EL (cell line): Measurements from ENCODE around the gene PUS7L.
"Not testable (repeated sequence)": the region's sequence is repeated elsewhere in the genome, so short reads cannot be mapped to it uniquely, and the experiment has no call there.

Source experiments
- DNase-seq: peaks from one replicate; pipeline ENCODE4 v3.0.0-alpha.2; 2016

PUS7L gene, protein sequence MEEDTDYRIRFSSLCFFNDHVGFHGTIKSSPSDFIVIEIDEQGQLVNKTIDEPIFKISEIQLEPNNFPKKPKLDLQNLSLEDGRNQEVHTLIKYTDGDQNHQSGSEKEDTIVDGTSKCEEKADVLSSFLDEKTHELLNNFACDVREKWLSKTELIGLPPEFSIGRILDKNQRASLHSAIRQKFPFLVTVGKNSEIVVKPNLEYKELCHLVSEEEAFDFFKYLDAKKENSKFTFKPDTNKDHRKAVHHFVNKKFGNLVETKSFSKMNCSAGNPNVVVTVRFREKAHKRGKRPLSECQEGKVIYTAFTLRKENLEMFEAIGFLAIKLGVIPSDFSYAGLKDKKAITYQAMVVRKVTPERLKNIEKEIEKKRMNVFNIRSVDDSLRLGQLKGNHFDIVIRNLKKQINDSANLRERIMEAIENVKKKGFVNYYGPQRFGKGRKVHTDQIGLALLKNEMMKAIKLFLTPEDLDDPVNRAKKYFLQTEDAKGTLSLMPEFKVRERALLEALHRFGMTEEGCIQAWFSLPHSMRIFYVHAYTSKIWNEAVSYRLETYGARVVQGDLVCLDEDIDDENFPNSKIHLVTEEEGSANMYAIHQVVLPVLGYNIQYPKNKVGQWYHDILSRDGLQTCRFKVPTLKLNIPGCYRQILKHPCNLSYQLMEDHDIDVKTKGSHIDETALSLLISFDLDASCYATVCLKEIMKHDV

DNA sequence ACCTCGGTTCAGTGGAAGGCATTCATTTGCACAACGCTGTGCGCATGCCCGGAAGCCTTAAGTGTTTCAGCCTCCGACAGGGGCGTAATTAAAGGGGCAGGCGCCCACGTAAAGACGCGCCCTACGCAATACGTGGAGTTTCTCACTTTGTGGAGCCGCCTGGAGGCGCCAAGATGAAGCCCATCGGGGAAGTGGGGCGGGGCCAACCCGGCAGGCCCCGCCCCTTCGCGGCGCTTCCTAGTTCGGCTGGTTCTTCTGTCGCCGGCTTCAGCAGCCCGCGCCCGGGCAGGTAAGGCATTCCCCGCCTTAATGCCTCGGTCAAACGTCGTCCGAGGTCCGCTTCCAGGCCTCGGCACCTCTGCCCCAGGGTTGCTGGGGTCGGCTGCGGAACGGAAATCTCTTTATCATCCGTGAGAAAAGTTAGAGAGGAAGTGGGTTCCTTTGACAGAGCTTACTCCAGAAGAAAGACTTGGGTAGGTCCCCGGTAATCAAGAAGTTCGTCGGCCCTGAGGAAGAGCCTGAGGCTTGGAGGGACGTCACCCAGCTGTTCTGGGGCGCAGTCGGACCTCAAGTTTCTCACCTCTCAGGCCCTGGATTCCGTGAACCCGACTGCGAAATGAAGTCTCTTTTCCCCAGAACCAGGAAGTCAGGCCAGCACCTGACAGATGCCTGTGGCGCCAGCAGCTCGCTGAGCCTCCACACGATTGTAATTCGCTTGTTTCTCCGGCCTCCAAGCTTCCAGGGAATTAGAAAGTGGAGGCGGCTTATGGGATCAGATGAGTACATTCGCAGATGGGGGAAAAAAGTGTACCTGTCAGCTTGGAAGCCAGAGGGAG is at the start of gene PUS7L, which contains the start of gene IRAK4:
Gene PUS7L, minus strand, starts transcription at position 63 of the 836 bp plus-strand sequence. CDS start 3,545 bp downstream, outside the sequence.
Gene IRAK4, plus strand, starts transcription at position 224 of the 836 bp plus-strand sequence. CDS start 9,161 bp downstream, outside the sequence.
- DNase-seq, result peak; percentile 97

DNA sequence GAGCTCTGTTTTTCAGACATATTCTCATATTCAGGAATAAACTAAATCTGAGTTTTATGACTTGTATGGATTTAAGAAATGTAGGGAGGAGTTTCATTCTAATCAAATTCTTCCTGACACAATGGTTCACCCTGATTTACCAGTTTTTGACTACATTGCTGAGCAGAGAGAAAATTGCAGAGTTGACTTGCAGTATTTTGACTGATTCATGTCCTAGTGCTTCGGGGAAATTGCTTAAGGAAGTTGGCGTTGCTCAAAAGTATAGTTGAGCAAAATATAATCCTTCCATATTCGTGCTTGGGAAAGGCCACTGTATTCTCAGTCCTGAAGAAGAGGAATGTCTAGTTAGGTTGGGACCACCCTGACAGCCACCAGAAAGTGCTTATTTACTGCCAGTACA is 48.8 kb upstream of the PUS7L start:
- no peak for DNase-seq

DNA sequence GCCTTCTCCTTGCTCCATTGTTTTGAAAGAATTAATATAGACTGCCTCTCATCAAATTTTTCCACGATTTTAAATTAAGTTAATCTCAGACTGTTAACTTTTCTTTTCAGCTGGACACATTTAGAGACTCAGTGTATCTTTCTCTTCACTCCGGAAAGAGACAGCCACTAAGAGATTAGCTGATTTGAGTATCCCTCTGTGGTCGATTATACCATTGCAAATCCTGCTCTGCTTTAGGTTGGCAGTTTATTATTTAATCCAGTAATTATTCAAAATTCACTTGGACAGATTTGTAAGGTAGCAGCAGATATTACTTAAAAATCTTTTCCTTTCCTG is 48.1 kb upstream of the PUS7L start:
- DNase-seq, result no peak

DNA sequence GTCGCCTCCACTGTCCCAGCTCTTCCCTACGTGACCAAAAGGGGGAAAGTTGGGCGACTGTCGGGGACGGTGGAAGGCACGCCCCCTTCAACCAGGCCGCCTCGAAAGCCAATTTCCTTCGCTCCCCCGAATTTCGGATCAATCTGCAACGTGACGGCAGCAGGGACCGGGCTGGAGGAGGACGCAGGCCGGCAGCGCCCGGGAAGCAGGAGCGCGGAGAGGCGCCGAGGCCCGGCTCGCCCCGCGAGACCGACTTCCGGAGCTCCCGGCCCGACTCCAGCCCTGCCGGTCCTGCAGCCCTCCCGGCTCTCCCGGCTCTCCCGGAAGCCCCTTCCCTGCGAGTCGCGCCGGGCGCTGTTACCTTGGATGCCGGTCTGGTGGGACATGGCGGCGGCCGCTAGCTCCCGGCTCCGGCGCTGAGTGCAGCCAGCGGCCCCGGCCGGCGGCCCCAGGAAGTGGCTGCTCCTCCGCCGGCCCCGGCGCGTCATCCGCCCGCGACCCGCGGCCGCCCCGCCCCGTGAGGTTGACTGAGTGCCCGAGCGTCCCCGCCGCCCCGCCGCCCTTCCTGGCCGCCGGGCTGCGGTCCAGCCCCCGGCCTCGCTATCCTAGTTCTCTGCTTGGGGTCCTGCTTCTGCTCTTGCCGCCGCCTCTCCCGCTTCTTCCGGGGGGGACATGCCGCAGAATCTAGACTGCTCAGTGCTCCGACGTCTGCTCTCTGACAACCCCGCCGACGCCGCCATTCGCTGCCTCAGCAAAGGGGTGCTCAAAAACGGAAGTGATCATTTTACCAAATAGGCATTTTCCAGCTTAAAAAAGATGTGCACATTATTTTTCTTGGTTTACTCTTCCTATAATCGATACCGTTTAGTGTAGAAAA is 47.5 kb upstream of the PUS7L start, which contains the start of gene TWF1:
Gene TWF1, minus strand, starts transcription at position 458 of the 877 bp plus-strand sequence. Its CDS starts 72 bp downstream, at position 386.
- DNase-seq, result peak; percentile 83

DNA sequence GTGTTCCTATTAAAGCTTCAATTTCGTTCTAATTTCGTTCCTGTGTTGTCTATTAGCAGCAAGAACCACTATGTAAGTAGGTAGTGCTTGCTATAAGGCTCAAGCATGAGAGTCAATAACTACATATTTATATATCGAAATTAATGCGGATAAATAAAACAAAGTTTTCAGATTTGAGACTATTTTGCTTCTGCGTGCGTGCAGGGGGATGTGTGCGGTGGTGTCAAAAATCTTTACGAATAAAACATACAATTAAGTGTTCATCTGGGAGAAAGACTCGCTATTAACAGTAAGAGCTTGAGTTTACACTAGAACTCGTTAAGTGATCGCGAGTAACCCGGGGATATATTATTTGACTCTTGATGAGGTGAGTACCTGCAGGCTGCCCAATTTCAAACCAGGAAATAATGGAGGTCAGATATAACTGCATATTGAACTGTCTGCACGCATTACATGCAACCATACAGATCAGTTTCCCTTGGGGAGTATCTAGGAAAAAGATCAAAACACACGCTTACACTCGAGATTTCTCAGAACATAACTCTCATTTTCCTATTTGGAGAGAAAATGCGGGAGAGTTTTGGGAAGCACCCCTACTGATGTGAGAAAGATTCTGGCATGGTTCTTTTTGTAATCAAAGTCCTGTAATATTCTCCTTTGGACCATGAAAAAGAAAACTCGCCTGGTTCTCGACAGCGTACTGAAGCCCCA is 46.7 kb upstream of the PUS7L start:
- DNase-seq, result no peak

- no peak for DNase-seq
Observed at GRCh38 chr12:43797561-43798217, 39.1 kb upstream of the PUS7L start.

DNA sequence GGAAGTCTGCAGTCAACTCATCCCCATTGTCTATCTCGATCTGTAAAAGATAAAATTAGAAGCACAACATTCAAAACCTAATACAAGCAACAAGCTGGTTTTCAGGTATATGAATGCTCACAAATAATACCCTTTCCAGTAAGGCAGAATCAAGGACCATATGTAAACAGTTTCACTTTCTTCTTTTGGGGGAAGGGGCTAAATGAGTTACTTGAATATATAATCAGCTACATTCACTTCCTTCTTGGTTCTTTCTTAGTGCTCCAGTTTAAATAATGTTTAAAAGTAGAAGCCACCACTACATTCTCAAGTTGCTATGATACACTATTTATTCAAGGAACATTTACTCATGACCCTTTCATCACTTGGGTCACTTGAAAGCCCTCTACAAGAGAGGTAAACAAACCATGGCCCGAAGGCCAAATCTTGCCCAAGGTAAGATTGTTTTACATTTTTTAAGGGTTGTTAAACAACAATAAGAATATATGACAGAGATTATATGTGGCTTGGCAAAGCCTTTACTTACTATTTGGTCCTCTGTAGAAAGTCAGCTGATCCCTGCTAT is 37.2 kb upstream of the PUS7L start:
- no peak for DNase-seq

DNA sequence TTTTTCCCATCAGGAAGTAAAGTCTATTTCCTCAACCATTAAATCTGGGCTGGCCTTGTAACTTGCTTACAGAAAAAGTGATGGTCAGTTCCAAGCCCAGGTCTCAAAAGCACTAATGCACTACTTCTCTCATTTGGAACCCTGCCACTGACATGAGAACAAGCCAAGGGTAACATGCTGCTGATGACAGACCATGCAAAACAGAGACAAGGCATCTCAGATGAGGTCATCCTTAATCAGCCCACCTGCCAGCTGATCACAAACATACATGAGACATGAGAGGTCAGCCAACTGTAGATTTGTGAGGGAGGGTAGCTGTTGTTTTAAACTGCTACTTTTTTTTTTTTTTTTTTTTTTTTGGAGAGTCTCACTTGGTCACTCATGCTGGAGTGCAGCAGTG is 31.4 kb upstream of the PUS7L start:
- peak; percentile 18 for DNase-seq

- no peak for DNase-seq
Observed at GRCh38 chr12:43786899-43787693, 28.5 kb upstream of the PUS7L start.

- peak; percentile 25 for DNase-seq
Observed at GRCh38 chr12:43776498-43776897, 17.9 kb upstream of the PUS7L start.

GRCh38 chr12:43766291-43766690 is 7.7 kb upstream of the PUS7L start:
- DNase-seq, result peak; percentile 39

GRCh38 chr12:43764528-43764927 is 5.9 kb upstream of the PUS7L start:
- no peak for DNase-seq

DNA sequence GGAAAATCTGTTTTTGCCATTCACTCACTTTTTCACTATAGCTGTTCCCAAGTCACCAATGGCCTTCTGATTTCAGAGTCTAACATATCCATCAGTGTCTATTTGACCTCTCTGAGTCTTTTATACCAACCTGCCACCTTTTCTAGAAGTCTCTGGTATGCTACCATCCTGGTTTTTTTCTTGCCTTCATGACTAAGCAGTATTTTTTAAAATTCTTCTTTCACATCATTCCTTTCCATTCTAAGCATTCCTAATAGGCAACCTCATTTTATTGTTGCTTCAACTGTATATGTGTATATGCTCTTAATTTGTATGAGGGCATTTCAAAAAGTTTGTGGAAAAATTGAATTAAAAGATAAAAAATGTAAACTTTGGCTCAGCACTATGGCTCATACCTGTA is 5.2 kb upstream of the PUS7L start:
- no peak for DNase-seq

- DNase-seq, result no peak
Observed at GRCh38 chr12:43762596-43762995, 4.0 kb upstream of the PUS7L start.

DNA sequence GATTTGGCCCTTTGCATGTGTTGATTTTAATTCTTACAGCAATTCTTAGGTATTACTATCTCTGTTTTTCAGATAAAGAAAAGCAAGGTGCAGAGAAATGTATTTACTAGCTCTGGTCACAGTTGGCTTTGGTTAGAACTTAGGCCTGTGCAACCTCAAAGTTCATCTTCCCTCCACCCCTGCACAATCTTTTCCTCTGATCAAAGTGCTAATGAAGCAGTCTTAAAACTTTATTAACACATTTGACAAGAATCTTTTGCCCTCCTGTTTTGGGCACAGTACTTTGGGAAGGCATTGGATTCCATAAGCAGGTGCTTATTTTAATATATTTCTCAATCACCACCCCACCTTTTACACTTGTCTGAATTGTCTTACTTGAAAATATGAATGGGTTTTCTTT is 2.9 kb upstream of the PUS7L start:
- no peak for DNase-seq

- no peak for DNase-seq
Observed at GRCh38 chr12:43760396-43760795, 1.8 kb upstream of the PUS7L start.

GRCh38 chr12:43758247-43758727 is 303 bp downstream of the PUS7L start:
- peak; percentile 44 for DNase-seq

DNA sequence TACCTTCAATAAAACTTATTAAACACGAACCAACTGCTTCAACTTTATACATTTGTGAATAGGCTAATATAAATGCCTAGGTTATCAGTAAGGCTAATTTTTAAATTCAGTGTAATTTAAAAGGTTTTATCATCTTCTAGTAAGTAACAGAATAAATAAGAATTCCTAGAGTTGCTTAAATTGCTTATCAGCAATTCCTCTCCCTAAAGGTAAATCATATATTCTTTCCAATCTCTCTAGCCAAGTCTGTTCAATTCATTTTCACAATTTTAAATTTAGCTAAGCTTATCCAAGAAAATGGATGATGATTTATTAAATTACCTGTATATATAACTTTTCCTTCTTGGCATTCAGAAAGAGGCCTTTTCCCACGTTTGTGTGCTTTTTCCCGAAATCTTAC is 4.6 kb downstream of the PUS7L start:
- DNase-seq, result no peak

GRCh38 chr12:43751360-43751759 is 7.2 kb downstream of the PUS7L start:
- DNase-seq, result not testable (repeated sequence)

- no peak for DNase-seq
Observed at GRCh38 chr12:43750814-43751213, 7.8 kb downstream of the PUS7L start.
